ENCODE results near the gene NFE2.

DNA sequence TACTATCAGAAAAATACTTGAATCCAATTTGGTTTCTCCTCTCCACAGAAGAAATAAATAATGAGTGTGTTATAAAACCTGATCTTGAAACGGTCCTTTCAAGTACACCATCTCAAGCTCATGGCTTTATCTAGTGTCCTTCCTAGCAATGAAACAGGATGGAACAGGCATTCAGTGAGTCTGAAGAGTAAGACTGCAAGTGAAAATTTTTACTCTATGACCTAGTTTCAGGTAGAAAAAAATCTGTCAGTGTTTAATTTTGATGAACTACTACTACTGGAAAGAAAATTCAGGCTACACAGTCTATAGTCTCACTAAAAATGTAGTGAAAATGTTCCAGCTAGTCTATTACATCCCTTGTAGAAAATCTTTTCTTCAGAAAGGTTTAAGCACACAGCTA is 28.6 kb downstream of the NFE2 start:
- TF ChIP-seq, protein P1, sequence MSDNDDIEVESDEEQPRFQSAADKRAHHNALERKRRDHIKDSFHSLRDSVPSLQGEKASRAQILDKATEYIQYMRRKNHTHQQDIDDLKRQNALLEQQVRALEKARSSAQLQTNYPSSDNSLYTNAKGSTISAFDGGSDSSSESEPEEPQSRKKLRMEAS (IDR thresholded peaks at IDR 0.05; ENCODE audit: insufficient read depth, insufficient read length), result no peak
- TF ChIP-seq, protein P2, sequence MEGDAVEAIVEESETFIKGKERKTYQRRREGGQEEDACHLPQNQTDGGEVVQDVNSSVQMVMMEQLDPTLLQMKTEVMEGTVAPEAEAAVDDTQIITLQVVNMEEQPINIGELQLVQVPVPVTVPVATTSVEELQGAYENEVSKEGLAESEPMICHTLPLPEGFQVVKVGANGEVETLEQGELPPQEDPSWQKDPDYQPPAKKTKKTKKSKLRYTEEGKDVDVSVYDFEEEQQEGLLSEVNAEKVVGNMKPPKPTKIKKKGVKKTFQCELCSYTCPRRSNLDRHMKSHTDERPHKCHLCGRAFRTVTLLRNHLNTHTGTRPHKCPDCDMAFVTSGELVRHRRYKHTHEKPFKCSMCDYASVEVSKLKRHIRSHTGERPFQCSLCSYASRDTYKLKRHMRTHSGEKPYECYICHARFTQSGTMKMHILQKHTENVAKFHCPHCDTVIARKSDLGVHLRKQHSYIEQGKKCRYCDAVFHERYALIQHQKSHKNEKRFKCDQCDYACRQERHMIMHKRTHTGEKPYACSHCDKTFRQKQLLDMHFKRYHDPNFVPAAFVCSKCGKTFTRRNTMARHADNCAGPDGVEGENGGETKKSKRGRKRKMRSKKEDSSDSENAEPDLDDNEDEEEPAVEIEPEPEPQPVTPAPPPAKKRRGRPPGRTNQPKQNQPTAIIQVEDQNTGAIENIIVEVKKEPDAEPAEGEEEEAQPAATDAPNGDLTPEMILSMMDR (IDR thresholded peaks at IDR 0.05; ENCODE audit: extremely low read depth in 1 of 2, insufficient read depth in 1 of 2, low read depth in 1 of 2, low read length in 2 of 2), result no peak
- TF ChIP-seq EZH2 (IDR thresholded peaks at IDR 0.05; ENCODE audit: borderline replicate concordance, low read depth, low read length, severe bottlenecking) (no peak), POLR2A (IDR thresholded peaks at IDR 0.05; ENCODE audit: low read depth, low read length) (no peak)
